ENCODE measurements around the gene FEM1A. TPM values are rescaled to one million over a fixed set of nuclear protein-coding genes. Genes with fewer than 3 reads are reported as not detected.

The FEM1A gene
- total and polyA plus RNA-seq, 2 of the 13 experiments (the other 11 are each of a cell fraction or from before 2014, with no cell fraction given), result 3.2 to 10.8 TPM

DNA sequence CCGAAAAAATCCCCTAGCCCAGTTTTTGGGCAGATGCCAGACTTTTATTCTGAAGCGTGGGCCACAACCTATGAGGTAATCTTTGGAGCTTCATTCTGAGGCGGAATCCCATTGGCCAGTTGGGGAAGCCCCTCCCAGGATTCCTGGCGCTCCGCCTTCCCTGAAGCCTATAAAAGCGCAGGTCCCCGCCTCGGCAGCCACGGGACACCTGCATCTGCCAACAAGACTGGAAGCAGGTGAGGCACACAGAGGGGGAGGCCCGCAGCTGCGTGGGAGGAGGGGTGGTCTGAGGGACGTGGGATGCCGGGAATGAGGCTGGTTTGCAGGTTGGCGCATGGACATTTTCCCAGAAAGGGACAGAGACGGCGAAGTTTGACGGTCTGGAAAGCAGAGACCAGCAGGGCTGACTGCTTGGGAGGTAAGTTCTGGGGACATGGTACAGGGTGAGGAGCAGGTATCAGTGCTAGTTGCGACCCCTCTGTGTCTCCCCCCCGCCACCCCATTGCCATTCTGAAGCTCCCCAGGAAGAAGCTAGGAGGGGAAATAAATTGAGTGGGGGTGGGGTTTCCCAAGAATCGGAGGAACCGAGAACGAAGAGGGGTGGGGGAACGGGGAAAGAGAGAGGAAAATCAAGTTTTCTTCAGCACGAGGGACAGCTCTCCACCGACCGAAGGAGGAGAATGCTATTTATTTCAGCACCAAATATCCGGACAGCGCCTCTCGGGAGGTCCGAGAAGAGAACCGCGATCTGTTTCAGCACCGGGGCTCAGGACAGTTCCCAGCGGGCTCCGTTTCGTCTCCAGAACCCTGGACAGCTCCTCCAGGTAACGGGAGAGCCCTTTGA lies 22.4 kb upstream of the FEM1A start (continued):
- TF ChIP-seq ZNF280D (CRISPR knock-in tag; IDR thresholded peaks at IDR 0.05) (peak; percentile 100), HDAC6 (IDR thresholded peaks at IDR 0.05; ENCODE audit: low read depth, low read length) (no peak), RARA (CRISPR knock-in tag; IDR thresholded peaks at IDR 0.05) (peak; percentile 98), ZNF496 (CRISPR knock-in tag; IDR thresholded peaks at IDR 0.05; ENCODE audit: insufficient replicate concordance) (peak; percentile 97), NFATC3 (CRISPR knock-in tag; IDR thresholded peaks at IDR 0.05) (peak; percentile 100), ZSCAN29 (CRISPR knock-in tag; conservative IDR thresholded peaks at IDR 0.05) (peak; percentile 97), HBP1 (CRISPR knock-in tag; IDR thresholded peaks at IDR 0.05; ENCODE audit: low read depth) (peak; percentile 100), PHF5A (CRISPR knock-in tag; IDR thresholded peaks at IDR 0.05; ENCODE audit: low read depth, unreplicated experiment) (peak; percentile 100), ZKSCAN8 (CRISPR knock-in tag; IDR thresholded peaks at IDR 0.05; ENCODE audit: borderline replicate concordance) (peak; percentile 100), KDM1A (CRISPR knock-in tag; IDR thresholded peaks at IDR 0.05) (peak; percentile 88), ZNF883 (CRISPR knock-in tag; IDR thresholded peaks at IDR 0.05; ENCODE audit: not compliant biosample characterization) (peak; percentile 100), MED8 (CRISPR knock-in tag; IDR thresholded peaks at IDR 0.05; ENCODE audit: insufficient replicate concordance) (peak; percentile 97), ZNF121 (CRISPR knock-in tag; IDR thresholded peaks at IDR 0.05) (peak; percentile 94), REL (CRISPR knock-in tag; conservative IDR thresholded peaks at IDR 0.05) (peak; percentile 100), ZBED4 (CRISPR knock-in tag; IDR thresholded peaks at IDR 0.05; ENCODE audit: borderline replicate concordance) (peak; percentile 100), ZNF615 (CRISPR knock-in tag; IDR thresholded peaks at IDR 0.05; ENCODE audit: borderline replicate concordance) (peak; percentile 100), TARDBP (CRISPR knock-in tag; IDR thresholded peaks at IDR 0.05) (peak; percentile 99), MBD4 (IDR thresholded peaks at IDR 0.05; ENCODE audit: borderline replicate concordance, low read length) (no peak)
- TF ChIP-seq, protein P1, sequence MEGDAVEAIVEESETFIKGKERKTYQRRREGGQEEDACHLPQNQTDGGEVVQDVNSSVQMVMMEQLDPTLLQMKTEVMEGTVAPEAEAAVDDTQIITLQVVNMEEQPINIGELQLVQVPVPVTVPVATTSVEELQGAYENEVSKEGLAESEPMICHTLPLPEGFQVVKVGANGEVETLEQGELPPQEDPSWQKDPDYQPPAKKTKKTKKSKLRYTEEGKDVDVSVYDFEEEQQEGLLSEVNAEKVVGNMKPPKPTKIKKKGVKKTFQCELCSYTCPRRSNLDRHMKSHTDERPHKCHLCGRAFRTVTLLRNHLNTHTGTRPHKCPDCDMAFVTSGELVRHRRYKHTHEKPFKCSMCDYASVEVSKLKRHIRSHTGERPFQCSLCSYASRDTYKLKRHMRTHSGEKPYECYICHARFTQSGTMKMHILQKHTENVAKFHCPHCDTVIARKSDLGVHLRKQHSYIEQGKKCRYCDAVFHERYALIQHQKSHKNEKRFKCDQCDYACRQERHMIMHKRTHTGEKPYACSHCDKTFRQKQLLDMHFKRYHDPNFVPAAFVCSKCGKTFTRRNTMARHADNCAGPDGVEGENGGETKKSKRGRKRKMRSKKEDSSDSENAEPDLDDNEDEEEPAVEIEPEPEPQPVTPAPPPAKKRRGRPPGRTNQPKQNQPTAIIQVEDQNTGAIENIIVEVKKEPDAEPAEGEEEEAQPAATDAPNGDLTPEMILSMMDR (CRISPR knock-in tag; IDR thresholded peaks at IDR 0.05), result peak; percentile 26
